Right cardiac atrium (tissue), 5 donors: ENCODE data around the gene STK32A. TPM values are rescaled to one million over a fixed set of nuclear protein-coding genes. Genes with fewer than 3 reads are reported as not detected.
A peak's percentile ranks its signal among the peaks of the same experiment; 100 is the strongest.

Experiments
- ATAC-seq, 2 donors: fragments of 200-7000 bp; cut with Tn5 transposase; one replicate each; pipeline versions ENCODE4 v1.8.0 to v1.9.1; 2020; ENCODE audit warnings: moderate library complexity in 2 of 2, mild to moderate bottlenecking in 1 of 2
- DNase-seq, 3 donors: peaks; one replicate each; pipeline ENCODE4 v3.0.0-alpha.2; 2020
- H3K27ac ChIP-seq: one replicate; pipeline ENCODE4 v1.5.1; 2013; ENCODE audit warnings: mild to moderate bottlenecking, low read length, control low read depth, moderate library complexity
- H3K27me3 ChIP-seq: one replicate; pipeline ENCODE4 v1.6.1; 2013; ENCODE audit not compliant: control insufficient read depth, insufficient read depth
- H3K4me1 ChIP-seq: one replicate; pipeline ENCODE4 v1.6.1; 2013; ENCODE audit warnings: low read length; ENCODE audit not compliant: control insufficient read depth, insufficient read depth
- H3K4me3 ChIP-seq: one replicate; pipeline ENCODE4 v1.5.1; 2013; ENCODE audit warnings: low read length, control low read depth
- H3K9me3 ChIP-seq: one replicate; pipeline ENCODE4 v1.6.1; 2013; ENCODE audit warnings: low read length; ENCODE audit not compliant: control insufficient read depth
- WGBS: extraction: QIAGEN DNeasy Blood & Tissue Kit; methylation state at CpG from one replicate; pipeline ENCODE4 v1.1.7; 2013; 5-methylcytosine and 5-hydroxymethylcytosine counted together
- intact Hi-C, 4 donors: fragments of 100-400 bp; cut with DNase I; formaldehyde crosslinking; loops; one replicate each; pipeline versions ENCODE4 v1.11.0 to v1.14.0; 2022 to 2023
- polyA plus RNA-seq: library from polyadenylated mRNA; stranded (reverse); fragments of 200-250 nt; gene quantifications from one replicate; pipeline ENCODE4 v1.2.3, GENCODE V29; 2013
- total RNA-seq, 4 donors: library from RNA; stranded (reverse); fragmentation: NEBNext Ultra II Directional; extraction: Animal tissue kit (Norgen Biotek cat#: 25700); gene quantifications; one replicate each; pipeline ENCODE4 v1.2.1, GENCODE V29; 2021
- donor health status: healthy with polysubstance abuse.
- donor health status: DM: no; HTN: yes; CAD: no.
- donor health status: DM: no; HTN: no; CAD: no.
- donor health status: DM: no; HTN: yes; CAD: no; lungs with severe emphysema.
- donor health status: DM: yes; HTN: yes; CAD: no.

The STK32A gene
- total and polyA plus RNA-seq, 5 donors = 0.81 to 2.9 (median 1.9) TPM

DNA sequence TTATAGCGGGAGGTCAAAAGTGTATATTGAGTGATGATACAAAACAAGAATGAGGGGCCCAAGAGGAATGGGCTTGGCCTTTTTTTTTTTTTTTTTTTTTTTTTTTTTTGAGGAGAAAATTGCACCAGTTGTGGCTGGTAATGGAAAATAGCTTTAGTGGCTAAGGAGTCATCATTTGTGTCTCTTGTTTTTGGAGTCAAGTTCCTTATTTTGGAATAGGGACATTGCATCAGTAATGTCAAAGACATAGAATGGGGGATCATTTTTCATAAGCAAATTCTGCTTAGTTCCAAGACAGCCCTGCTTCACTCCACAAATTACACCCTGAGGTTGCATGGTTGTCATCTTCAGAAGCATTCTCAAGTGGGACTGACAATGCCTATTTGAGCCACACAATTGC, 137.4 kb downstream of the STK32A start:
- WGBS = 97% methylated on average over 1 of the region's 1 CpG
- Histone ChIP-seq H3K4me3 (no peak overlapping the region), H3K27me3 (no peaks in the 10 kb centered on the region), H3K4me1 (no peaks in the 10 kb centered on the region), H3K27ac (no peak overlapping the region), H3K9me3 (no peaks in the 10 kb centered on the region)
- ATAC-seq = no peak
- intact Hi-C loops = loop anchor here in 3 of 4 donors (5.0 to 10.0 kb wide), 3 partner anchors 145 to 150 kb away; no protein-coding TSS in a partner anchor
- DNase-seq = no peak

DNA sequence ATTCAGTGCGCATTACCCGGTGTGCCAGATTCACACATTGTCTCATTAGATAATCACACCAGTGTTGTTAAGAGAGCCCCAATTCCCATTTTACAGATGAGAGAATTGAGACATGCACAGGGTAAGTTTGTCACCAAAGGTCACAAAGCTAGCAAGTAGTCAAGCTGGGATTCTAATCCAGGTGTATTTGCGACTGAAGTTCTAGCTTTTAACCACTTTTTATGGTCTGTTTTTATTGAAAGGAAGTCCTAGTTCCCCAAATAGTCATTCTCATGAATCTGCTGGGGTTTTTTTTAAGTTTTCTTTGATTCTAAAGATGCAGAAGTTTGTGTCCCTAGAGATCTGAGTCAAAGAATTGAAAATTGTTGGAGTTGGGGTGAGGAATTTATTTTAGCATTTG, 138.5 kb downstream of the STK32A start:
- H3K27ac ChIP-seq = no peak overlapping the region
- H3K27me3 ChIP-seq = no peaks in the 10 kb centered on the region
- intact Hi-C loops = loop anchor here in 3 of 4 donors (5.0 to 10.0 kb wide), 3 partner anchors 146 to 151 kb away; no protein-coding TSS in a partner anchor
- H3K9me3 ChIP-seq = no peaks in the 10 kb centered on the region
- H3K4me3 ChIP-seq = no peak overlapping the region
- H3K4me1 ChIP-seq = no peaks in the 10 kb centered on the region
- DNase-seq (no peak), ATAC-seq (no peak)
- 94% methylated on average over 3 of the region's 3 CpGs for WGBS

- DNase-seq (no peak), ATAC-seq (no peak)
- no peaks in the 10 kb centered on the region for H3K9me3 ChIP-seq
- WGBS = 83% methylated on average over 5 of the region's 5 CpGs
- H3K4me1 ChIP-seq = no peaks in the 10 kb centered on the region
- no peak overlapping the region for H3K4me3 ChIP-seq
- no peak overlapping the region for H3K27ac ChIP-seq
- intact Hi-C loops = loop anchor here in 1 of 4 donors (10.0 kb wide), 1 partner anchor 150 kb away; no protein-coding TSS in a partner anchor
- no peaks in the 10 kb centered on the region for H3K27me3 ChIP-seq
These were observed 140.3 kb downstream of the STK32A start for GRCh38 chr5:147375151-147375550.

- Histone ChIP-seq H3K4me1 (no peaks in the 10 kb centered on the region), H3K27ac (no peak overlapping the region), H3K4me3 (no peak overlapping the region), H3K9me3 (no peaks in the 10 kb centered on the region), H3K27me3 (no peaks in the 10 kb centered on the region)
- ATAC-seq (no peak), DNase-seq (no peak)
- WGBS = 83% methylated on average over 1 of the region's 1 CpG
- intact Hi-C loops = loop anchor here in 1 of 4 donors (10.0 kb wide), 1 partner anchor 153 kb away; no protein-coding TSS in a partner anchor
These were observed 142.9 kb downstream of the STK32A start for GRCh38 chr5:147377682-147378081.

DNA sequence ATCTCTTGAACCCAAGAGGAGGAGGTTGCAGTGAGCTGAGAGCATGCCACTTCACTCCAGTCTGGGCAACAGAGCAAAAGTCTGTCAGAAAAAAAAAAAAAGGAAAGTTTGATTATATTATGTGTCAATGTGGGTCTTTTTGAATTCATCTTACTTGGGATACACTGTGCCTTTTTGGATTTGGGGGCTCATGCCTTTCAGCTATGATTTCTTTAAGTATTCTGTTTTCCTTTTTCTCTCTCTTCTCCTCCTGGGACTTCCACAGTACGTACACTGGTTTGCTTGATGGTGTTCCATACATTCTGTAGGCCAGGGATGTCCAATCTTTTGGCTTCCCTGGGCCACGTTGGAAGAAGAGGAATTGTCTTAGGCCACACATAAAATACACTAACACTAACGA, 146.7 kb downstream of the STK32A start:
- no peak for ATAC-seq
- WGBS = 91% methylated on average over 3 of the region's 3 CpGs
- Histone ChIP-seq H3K4me1 (no peaks in the 10 kb centered on the region), H3K4me3 (no peak overlapping the region), H3K27me3 (no peaks in the 10 kb centered on the region), H3K27ac (no peak overlapping the region), H3K9me3 (no peaks in the 10 kb centered on the region)
- intact Hi-C loops = no loop called here
- DNase-seq = no peak

DNA sequence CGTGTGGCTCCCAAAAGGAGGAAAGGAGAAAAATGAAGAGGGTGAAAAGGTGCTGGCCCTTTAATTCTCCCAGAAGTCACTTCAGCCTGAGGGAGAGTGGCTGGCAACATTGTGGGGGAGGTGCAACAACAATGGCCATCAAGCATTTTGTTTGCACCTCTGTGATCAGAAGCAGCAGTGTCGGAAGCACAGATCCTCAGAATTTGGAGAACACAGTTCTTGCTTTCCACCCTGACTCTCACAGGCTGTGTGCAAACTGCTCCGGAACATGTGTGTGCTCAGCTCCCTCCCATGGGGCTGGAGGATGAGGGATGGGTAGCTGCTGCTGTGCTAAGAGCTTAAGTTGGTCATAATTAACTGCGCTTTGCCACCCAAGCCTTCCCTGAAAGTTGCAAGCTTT, 147.9 kb downstream of the STK32A start:
- intact Hi-C loops = no loop called here
- no peaks in the 10 kb centered on the region for H3K4me1 ChIP-seq
- DNase-seq (peak in 1 of 3 donors; percentile 61), ATAC-seq (peak; percentile 35 to 50)
- H3K4me3 ChIP-seq = no peak overlapping the region
- no peaks in the 10 kb centered on the region for H3K9me3 ChIP-seq
- H3K27ac ChIP-seq = no peak overlapping the region
- H3K27me3 ChIP-seq = no peaks in the 10 kb centered on the region
- 40% methylated on average over 4 of the region's 4 CpGs for WGBS

DNA sequence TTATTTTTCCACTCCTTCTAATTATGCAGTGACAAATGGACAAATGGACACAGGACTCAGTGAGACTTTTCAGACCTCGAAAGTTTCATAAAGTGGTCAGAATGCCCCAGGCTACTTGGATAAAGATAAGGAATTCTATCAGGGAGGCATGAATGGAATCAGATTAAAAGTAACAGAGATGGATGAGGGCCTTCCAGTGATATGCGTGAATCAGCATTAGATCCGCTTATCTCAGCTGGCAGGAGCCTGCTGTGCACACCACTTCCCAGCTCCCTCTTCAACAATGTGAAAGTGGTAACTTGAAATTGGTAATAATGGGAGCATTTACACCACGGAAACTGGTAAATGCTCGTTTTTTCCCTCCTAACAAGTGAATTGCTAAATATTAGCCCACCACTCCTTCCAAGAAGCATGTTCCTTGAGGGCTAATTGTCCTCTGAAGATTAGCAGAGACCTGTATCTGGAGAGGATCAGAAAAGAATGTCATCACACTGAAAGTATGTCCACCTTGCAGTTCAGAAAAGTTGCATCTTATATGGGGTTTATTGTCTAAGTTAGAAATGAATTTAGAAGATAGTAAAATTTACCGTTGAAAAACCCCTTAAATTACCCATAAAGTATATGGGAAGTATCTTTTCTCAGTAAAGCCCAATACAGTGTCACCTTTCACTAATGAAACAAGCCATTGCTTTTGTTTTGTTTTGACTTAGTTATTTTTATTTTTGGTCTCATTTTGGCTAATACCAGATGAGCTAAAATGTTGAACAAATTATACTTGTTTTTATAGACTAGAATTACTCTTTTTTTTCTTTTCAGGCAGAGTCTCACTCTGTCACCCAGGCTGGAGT, 149.7 kb downstream of the STK32A start:
- Histone ChIP-seq H3K9me3 (no peaks in the 10 kb centered on the region), H3K4me3 (no peak overlapping the region), H3K27ac (no peak overlapping the region), H3K27me3 (no peaks in the 10 kb centered on the region), H3K4me1 (no peaks in the 10 kb centered on the region)
- intact Hi-C loops = no loop called here
- 65% methylated on average over 6 of the region's 6 CpGs for WGBS
- ATAC-seq (no peak), DNase-seq (no peak)

DNA sequence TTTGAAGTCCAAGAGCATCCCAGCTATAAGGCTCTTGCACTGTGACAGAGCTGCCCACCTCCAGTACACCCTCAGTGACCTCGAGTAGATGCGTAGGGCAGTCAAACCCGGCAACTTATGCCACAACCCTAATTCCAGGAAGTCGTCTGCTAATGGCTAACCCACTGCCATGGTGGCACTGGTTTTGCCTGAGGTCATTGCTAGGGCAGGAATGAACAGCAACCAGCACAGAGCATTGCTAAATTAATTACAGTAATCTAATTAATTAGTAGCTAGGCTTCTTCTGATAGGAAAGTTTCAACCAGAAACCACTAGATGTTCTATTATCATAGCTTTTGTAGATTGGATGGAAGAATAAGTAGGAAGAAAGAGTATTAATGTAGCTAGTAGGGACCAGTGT, 152.3 kb downstream of the STK32A start:
- Histone ChIP-seq H3K4me3 (no peak overlapping the region), H3K4me1 (no peaks in the 10 kb centered on the region), H3K27ac (no peak overlapping the region), H3K9me3 (no peaks in the 10 kb centered on the region), H3K27me3 (no peaks in the 10 kb centered on the region)
- no peak for ATAC-seq
- DNase-seq = no peak
- 70% methylated on average over 4 of the region's 4 CpGs for WGBS
- intact Hi-C loops = no loop called here

GRCh38 chr5:147388184-147389108, 153.6 kb downstream of the STK32A start:
- Histone ChIP-seq H3K4me1 (no peaks in the 10 kb centered on the region), H3K4me3 (no peak overlapping the region), H3K9me3 (no peaks in the 10 kb centered on the region), H3K27me3 (no peaks in the 10 kb centered on the region), H3K27ac (no peak overlapping the region)
- intact Hi-C loops = no loop called here
- 73% methylated on average over 7 of the region's 7 CpGs for WGBS
- DNase-seq (no peak), ATAC-seq (no peak)

GRCh38 chr5:147390654-147391225, 155.9 kb downstream of the STK32A start:
- Histone ChIP-seq H3K27me3 (no peaks in the 10 kb centered on the region), H3K9me3 (no peaks in the 10 kb centered on the region), H3K4me1 (no peaks in the 10 kb centered on the region), H3K27ac (no peak overlapping the region), H3K4me3 (no peak overlapping the region)
- WGBS = 78% methylated on average over 3 of the region's 3 CpGs
- DNase-seq (no peak), ATAC-seq (no peak)
- intact Hi-C loops = loop anchor here in 1 of 4 donors (10.0 kb wide), 1 partner anchor 184 kb away; no protein-coding TSS in a partner anchor
